GM19035 (cell line): ENCODE data around the gene SECTM1.
"Not testable (repeated sequence)": the region's sequence is repeated elsewhere in the genome, so short reads cannot be mapped to it uniquely, and the experiment has no call there.

Experiments
- ATAC-seq: cut with Tn5 transposase; IDR thresholded peaks from one replicate; pipeline ENCODE4 v1.9.1; 2021; ENCODE audit not compliant: unreplicated experiment

SECTM1 gene

GRCh38 chr17:82333279-82334171 is at the start of gene SECTM1:
Gene SECTM1 (minus strand): TSS chr17:82333766. CDS start chr17:82327240, 6,526 bp downstream.
- no peak for ATAC-seq

GRCh38 chr17:82382933-82383255 is 49.3 kb upstream of the SECTM1 start:
- no peak for ATAC-seq

- ATAC-seq: not testable (repeated sequence)
These were observed 48.8 kb upstream of the SECTM1 start for GRCh38 chr17:82382220-82382932.

DNA sequence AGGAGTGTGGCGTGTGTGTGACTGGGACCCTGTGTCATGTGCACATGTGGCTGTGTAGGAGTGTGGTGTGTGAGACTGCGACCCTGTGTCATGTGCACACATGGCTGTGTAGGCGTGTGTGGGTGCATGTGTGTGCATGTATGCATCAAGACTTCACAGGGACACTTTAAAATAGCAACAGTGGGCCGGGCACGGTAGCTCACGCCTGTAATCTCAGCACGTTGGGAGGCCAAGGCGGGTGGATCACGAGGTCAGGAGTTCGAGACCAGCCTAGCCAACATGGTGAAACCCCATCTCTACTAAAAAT is 48.1 kb upstream of the SECTM1 start:
- not testable (repeated sequence) for ATAC-seq

DNA sequence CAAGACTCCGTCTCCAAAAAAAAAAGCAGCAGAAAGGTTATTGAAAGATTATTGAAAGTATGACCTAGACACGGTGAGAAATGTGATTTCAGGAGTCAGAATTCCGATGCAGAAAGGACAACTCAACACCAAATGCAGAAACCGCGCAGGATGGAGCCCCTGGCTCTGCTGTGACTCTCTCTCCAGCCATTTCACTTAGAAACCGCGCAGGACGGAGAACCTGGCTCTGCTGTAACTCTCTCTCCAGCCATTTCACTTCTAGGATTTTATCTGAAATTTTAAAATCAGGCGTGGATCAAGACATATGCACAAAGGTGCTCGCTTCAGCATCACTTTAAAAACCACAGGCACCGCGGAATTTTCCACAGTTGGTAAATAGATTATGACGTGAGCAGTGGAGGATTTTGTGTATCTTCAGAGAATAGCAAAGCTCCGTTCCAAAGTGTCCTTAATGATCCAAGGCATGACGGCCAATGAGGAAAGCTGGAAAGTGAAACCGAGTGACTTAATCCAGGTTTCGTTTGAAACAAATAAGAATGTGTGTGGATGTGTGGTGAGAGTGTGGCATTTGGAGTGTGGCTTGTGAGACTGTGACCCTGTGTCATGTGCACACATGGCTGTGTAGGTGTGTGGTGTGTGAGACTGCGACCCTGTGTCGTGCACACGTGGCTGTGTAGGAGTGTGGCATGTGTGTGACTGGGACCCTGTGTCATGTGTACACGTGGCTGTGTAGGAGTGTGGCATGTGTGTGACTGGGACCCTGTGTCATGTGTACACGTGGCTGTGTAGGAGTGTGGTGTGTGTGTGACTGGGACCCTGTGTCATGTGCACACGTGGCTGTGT is 47.5 kb upstream of the SECTM1 start:
- ATAC-seq: no peak

- ATAC-seq: no peak
These were observed 45.1 kb upstream of the SECTM1 start for GRCh38 chr17:82378741-82379021.

DNA sequence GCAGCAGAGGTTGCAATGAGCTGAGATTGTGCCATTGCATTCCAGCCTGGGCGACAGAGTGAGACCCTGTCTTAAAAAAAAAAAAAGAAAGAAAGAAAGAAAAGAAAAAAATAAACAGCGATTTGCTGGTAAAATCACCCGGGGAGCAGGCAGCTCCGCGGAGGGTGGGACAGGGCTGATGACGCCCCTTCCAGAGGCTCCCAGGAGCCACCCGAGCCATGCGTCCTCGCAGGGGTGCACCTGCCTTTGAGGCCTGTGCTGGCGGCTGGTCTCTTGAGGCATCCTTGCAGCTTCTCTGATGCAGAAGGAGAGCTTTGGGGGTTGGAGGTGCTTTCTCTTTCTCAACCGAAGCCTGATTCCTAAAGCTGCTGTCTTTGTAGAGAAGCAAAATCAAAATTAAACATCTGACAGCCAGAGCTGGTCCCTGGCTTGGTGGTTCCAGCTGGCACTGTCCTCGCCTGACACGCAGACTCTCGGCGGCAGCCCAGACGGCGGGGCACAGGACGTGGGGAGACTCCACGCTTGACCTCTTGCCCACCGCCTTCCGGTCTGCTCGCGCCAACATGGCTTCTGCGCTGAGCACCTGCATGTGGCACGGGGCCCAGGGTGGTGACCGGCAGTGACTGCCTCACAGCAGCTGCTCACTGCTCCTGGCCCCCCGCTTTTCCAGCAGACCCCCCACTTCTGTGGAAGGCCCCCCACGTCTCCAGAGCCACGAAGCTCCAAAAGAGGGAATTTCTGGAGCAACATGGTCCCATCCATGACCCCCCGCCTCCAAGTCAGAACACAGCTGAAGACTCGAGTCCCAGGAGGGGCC is 44.6 kb upstream of the SECTM1 start:
- no peak for ATAC-seq

- ATAC-seq: not testable (repeated sequence)
These were observed 43.7 kb upstream of the SECTM1 start for GRCh38 chr17:82377294-82377693.

- ATAC-seq: no peak
These were observed 42.6 kb upstream of the SECTM1 start for GRCh38 chr17:82376042-82376730.

DNA sequence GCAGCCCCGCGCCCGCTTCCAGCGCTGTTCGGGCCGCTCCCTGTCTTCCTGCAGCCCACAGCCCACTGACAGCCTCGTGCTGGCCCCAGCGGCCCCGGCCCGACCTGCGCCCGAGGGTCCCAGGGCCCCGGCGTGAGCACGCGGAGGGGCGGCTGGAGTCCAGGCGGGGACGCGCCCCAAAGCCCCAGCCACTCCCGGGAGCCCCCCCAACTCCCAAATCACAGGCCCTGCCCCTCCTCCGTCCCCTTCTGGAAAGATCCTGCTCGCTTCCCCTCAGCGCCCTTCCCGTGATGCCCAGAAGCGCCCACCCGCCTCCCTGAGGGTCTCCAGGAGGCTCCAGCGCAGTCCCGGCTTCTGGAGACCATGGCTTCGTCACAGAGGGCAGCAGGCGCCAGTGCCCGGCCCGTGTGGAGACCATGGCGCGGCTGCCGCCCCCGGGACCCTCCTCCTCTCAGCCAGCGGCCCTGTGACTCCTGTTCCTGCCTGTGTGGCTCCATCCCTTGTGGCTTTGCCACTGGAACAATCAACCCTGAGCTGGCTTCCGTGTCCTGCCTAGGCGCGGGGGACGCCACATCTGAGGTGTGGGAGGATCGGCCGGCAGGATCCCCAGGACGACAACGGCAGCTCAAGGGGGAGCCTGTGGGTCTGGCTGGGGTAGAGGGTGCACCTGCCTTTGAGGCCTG is 41.9 kb upstream of the SECTM1 start:
- ATAC-seq: no peak

GRCh38 chr17:82374626-82375331 is 41.2 kb upstream of the SECTM1 start:
- ATAC-seq: no peak

DNA sequence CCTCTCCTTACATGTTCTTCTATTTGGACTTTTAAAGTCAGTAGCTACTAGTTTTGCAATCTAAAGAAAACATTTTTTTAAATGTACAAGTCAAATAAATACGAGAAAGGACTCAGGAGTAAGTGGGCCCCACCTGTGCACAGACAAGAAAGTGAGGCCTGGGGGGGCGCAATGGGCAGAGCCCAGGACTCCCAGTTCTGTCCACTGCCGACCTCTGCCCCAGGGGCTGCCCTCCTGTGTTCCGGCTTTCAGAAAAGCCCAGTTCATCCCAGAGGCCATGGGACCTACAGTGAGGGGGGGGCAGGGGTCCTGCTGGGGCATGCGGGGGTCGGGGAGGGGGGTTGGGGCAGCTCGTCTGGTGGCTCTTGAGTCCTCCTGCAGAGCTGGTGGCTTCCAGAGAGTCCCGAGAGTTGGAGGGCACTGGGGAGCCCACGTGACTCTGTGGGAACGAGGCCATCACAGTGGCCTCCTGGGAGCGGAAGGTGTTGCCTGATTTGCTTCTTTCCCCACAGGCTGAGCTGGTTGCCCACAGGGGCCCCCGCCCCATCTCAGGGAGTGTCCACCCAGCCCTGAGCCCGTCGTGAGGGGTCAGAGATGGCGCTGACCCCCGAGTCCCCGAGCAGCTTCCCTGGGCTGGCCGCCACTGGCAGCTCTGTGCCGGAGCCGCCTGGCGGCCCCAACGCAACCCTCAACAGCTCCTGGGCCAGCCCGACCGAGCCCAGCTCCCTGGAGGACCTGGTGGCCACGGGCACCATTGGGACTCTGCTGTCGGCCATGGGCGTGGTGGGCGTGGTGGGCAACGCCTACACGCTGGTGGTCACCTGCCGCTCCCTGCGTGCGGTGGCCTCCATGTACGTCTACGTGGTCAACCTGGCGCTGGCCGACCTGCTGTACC is 40.4 kb upstream of the SECTM1 start:
- no peak for ATAC-seq

DNA sequence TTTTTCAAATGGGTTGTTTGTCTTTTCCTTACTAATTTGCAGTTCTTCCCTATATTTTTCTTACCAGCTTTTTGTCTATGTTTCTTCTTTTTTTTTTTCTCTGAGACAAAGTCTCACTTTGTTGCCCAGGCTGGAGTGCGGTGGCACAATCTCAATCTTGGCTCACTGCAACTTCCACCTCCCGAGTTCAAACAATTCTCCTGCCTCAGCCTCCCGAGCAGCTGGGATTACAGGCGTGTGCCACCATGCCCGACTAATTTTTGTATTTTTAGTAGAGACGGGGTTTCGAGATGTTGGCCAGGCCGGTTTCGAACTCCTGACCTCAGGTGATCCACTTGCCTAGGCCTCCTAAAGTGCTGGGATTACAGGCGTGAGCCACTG is 39.5 kb upstream of the SECTM1 start:
- not testable (repeated sequence) for ATAC-seq

GRCh38 chr17:82372249-82373071 is 38.9 kb upstream of the SECTM1 start:
- no peak for ATAC-seq

DNA sequence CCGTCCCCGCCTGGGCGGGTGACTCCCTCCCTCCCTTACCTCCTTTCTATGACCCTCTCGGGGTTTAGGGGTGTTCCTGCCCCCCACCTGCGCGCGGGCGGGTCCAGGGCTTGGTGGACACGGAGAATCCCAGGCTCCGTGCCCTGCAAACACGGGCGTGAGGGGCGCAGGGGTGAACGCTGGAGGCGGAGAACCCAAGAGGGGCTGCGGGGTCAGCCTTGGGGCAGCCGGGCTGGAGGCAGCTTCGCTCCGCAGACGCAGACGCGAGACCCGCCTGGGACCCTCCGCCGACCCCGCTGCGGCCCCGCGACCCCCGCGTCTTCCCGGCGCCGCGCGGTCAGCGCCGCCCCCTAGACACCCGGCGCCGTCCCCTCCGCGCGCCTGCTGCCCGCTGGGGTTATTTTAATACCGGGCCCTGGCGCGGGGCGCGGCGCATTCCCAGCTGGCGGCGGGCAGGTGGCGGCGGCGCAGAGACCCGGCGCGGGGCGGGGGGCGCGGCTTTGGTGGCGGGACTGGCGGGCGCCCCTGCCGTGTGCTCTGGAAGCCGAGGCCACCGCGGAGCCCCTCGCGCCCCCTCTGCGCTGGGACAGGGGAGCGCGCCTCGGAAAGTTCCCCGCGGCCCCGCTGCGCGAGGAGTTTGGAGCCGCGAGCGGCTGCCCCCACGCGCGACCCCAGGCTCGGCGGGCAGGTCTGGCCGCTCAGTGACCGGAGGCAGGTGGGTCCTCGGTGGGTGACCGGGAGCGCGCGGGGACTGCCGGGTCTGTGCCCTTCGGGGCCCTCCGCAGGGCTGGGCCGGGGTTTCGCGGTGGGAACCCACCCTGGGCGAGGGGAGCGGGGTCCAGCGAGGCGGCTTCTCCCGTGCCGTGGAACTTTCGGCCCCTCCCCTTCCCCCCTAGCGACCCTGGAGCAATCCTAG is 38.0 kb upstream of the SECTM1 start, which contains the start of gene UTS2R:
Gene UTS2R, plus strand, starts transcription at position 433 of the 916 bp plus-strand sequence. CDS start 2,560 bp downstream, outside the sequence.
- no peak for ATAC-seq
